Erythroblast (primary cell): ENCODE measurements around the gene SORL1.

ENCODE experiments used
- DNase-seq, 2 experiments: peaks; one replicate each; lab custom pipeline; 2025; lab: John Stamatoyannopoulos, UW
- GATA1 ChIP-seq: IDR thresholded peaks from 2 replicates; pipeline ENCODE4 v1.6.1; 2011; ENCODE audit warnings: low read depth, mild to moderate bottlenecking, control low read depth, low read length, moderate library complexity
- POLR2A ChIP-seq: IDR thresholded peaks from 2 replicates; pipeline ENCODE4 v1.6.1; 2011; ENCODE audit warnings: mild to moderate bottlenecking, low read length

Gene SORL1

DNA sequence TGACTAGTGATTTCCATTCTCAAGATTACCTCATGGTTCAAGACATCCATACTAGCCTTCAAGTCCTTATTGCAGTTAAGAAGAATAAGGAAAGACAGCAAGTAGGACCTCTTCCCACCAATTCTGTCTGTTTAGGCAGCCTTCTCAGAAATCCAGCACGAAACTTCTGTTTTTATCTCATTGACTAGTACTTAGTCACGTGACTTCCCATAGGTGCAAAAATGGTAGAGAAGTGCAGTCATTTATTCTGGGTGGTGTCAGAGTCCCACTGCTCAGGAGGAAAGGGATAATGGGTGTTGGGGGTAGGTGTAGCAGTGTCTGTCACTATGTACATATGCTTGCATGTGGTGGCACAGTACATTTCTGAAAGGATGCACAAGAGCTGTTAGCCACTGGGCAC, 58.3 kb downstream of the SORL1 start:
- no peak for DNase-seq
- no peak for TF ChIP-seq POLR2A
- TF ChIP-seq GATA1 = no peak

DNA sequence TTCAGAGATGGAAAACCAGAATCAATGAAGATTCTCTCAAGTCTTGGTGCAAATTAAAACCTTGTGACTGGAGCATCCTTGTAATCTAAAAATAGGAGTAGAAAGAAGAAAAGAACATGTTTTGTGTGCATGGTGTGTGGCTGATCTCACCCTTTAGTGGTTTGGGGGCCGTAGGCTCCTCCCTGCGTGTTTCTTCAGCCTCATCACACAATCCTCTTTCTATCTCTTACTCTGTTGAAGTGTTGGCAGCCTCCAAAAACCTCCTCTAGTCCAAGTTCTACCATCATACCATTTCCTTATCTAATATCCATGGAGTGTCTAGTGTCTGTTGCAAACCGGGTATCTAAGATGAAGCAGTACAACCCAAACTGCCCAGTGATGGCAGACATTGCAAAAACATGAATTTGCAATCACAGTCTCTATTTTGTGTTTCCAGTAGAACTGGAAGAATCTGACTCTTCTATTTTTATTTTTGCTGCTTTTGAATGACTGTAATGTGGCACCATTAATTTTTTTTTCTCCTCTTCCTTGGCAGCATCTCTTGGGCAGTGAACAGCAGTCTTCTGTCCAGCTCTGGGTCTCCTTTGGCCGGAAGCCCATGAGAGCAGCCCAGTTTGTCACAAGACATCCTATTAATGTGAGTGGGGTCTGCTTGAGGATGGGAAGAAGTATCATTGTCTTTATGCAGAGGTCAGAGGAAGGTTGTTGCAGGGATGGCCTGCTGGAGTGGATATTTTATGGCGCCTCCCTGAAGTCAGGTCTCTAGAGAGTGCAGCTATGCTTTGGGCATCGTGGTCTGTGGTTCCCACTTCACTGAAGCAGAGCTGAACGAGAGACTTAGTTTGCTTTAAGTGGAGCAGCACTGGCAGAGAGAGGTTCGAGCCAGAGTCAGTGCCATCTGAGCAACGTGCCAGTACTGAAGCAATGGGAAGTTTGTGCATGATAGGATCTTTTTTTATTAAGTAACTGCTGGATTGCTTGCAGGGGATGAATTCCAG, 60.7 kb downstream of the SORL1 start:
- TF ChIP-seq POLR2A = no peak
- no peak for TF ChIP-seq GATA1
- no peak for DNase-seq

- no peak for DNase-seq
- TF ChIP-seq POLR2A (no peak), GATA1 (no peak)
Measured at GRCh38 chr11:121513807-121514206, 61.7 kb downstream of the SORL1 start.

DNA sequence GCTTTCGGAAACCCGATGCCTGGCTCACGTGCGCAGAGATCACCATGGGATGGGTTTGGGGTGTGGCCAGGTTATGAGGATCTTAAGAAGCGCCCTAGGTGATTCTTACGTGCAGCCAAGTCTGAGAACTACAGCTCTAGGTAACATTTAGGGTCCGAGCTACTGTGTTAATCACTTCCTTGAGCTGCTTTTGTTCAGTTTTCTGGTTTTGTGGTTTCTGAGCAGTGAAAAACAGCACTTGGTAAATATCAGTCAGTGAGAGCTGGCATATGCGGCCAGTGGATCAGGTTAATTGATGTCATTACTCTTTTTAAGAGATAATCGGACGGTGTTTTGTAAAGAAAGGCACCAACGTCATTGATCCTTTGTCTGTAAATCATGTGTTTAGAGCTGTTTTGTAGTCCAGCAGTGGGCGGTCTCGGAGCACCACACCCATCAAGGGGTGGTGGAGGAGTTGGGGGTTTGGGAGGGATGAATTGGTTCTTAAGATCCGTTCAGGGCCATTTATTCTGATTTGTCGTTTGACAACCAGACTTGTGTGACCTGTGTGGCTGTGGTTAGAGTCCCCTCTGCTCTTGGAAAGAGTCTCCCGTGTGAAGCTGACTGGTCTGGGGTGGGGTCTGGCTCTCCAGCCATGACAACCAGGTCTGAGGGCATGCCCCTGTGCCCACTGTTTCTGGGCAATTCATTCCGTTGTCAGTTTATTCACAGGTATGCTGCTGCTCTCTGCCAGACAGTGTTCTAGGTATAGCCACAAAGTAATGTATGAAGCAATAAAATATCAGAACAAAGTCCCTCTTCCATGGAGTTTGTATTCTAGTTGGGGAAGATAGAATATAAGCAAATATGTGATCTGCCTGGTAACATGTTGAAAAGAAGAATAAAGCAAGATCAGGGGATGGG, 62.6 kb downstream of the SORL1 start:
- TF ChIP-seq GATA1 (no peak), POLR2A (no peak)
- no peak for DNase-seq

GRCh38 chr11:121515335-121515671, 63.2 kb downstream of the SORL1 start:
- DNase-seq = no peak
- no peak for TF ChIP-seq POLR2A
- TF ChIP-seq GATA1 = no peak

- TF ChIP-seq POLR2A (no peak), GATA1 (no peak)
- no peak for DNase-seq
Measured at GRCh38 chr11:121517996-121518395, 65.9 kb downstream of the SORL1 start.

- TF ChIP-seq POLR2A = no peak
- TF ChIP-seq GATA1 = no peak
- DNase-seq = no peak
Measured at GRCh38 chr11:121520243-121521144, 68.4 kb downstream of the SORL1 start.

GRCh38 chr11:121521145-121522042, 69.3 kb downstream of the SORL1 start:
- TF ChIP-seq POLR2A (no peak), GATA1 (no peak)
- DNase-seq = no peak

GRCh38 chr11:121522043-121522941, 70.2 kb downstream of the SORL1 start:
- no peak for DNase-seq
- TF ChIP-seq POLR2A = no peak
- TF ChIP-seq GATA1 = no peak

- no peak for DNase-seq
- TF ChIP-seq POLR2A = no peak
- TF ChIP-seq GATA1 = no peak
Measured at GRCh38 chr11:121523581-121524232, 71.6 kb downstream of the SORL1 start.

- TF ChIP-seq GATA1 (no peak), POLR2A (no peak)
- no peak for DNase-seq
Measured at GRCh38 chr11:121524233-121524631, 72.1 kb downstream of the SORL1 start.
